Measurements from ENCODE around the gene ACVR1B. TPM values are rescaled to one million over a fixed set of nuclear protein-coding genes. Genes with fewer than 3 reads are reported as not detected.

ACVR1B gene
- total RNA-seq, 1 experiment from 2014 or later = 112 TPM

- CTCF ChIA-PET = interaction anchor here (0.6 to 4.4 kb wide), 47 partner anchors 10 to 303 kb away, joined by 3 to 102 read pairs (median 6); partner anchors contain the start of genes ACVR1B, ATG101, NR4A1 and TAMALIN
- BruUV-seq (replicated peaks) = no TSS peak
- 0 out of 2 replicates have a peak, but pooled peaks cover 12% of the 10 kb centered on the region for H3K4me1 ChIP-seq
- Mint-ChIP-seq H3K4me1 (ENCODE audit: low read depth, unreplicated experiment) (peaks cover 23% of the 10 kb centered on the region), H3K36me3 (ENCODE audit: insufficient read depth, unreplicated experiment) (peaks cover 19% of the 10 kb centered on the region), H3K27ac (ENCODE audit: unreplicated experiment) (peak overlapping the region; percentile 50), H3K27me3 (ENCODE audit: insufficient read depth, unreplicated experiment) (no peaks in the 10 kb centered on the region), H3K4me3 (ENCODE audit: unreplicated experiment) (peak overlapping the region; percentile 90), H3K9me3 (ENCODE audit: unreplicated experiment) (no peaks in the 10 kb centered on the region)
- TF ChIP-seq CTCF (IDR thresholded peaks at IDR 0.05; ENCODE audit: insufficient read depth in 1 of 2, low read depth in 1 of 2, low read length in 1 of 2, severe bottlenecking in 1 of 2, unreplicated experiment in 1 of 2) = no peak
- POLR2A ChIA-PET = interaction anchor here (0.7 to 1.7 kb wide), 4 partner anchors 12 to 134 kb away, joined by 3 to 26 read pairs (median 3); partner anchors contain the start of gene NR4A1
- no peaks in the 10 kb centered on the region for H3K36me3 ChIP-seq (ENCODE audit: control insufficient read depth, insufficient read depth, low read length)
- H3K9me3 ChIP-seq = no peaks in the 10 kb centered on the region
- intact Hi-C loops (cut with micrococcal nuclease; ENCODE audit: unreplicated experiment) = loop anchor here (1.0 kb wide), 6 partner anchors 8 to 97 kb away; partner anchors contain the start of genes ATG101 and NR4A1
- DNase-seq = no peak
- no peaks in the 10 kb centered on the region for H3K27me3 ChIP-seq (replicated peaks; ENCODE audit: control insufficient read depth, insufficient read depth, low read length)
- no peak overlapping the region for H3K4me3 ChIP-seq (ENCODE audit: low read depth, low read length)
These were observed 73.3 kb downstream of the ACVR1B start for GRCh38 chr12:52024845-52025230.

- Mint-ChIP-seq H3K4me3 (ENCODE audit: unreplicated experiment) (peak overlapping the region; percentile 76), H3K9me3 (ENCODE audit: unreplicated experiment) (no peaks in the 10 kb centered on the region), H3K27ac (ENCODE audit: unreplicated experiment) (no peak overlapping the region), H3K36me3 (ENCODE audit: insufficient read depth, unreplicated experiment) (peaks cover 12% of the 10 kb centered on the region), H3K4me1 (ENCODE audit: low read depth, unreplicated experiment) (peaks cover 13% of the 10 kb centered on the region), H3K27me3 (ENCODE audit: insufficient read depth, unreplicated experiment) (no peaks in the 10 kb centered on the region)
- Histone ChIP-seq H3K4me3 (ENCODE audit: low read depth, low read length) (no peak overlapping the region), H3K27me3 (replicated peaks; ENCODE audit: control insufficient read depth, insufficient read depth, low read length) (no peaks in the 10 kb centered on the region), H3K4me1 (0 out of 2 replicates have a peak, but pooled peaks cover 9% of the 10 kb centered on the region), H3K9me3 (no peaks in the 10 kb centered on the region), H3K36me3 (ENCODE audit: control insufficient read depth, insufficient read depth, low read length) (no peaks in the 10 kb centered on the region)
- ChIA-PET POLR2A (interaction anchor here (0.9 to 1.7 kb wide), 3 partner anchors 25 to 61 kb away, joined by 3 to 26 read pairs (median 8); partner anchors contain the start of genes ATG101 and NR4A1), CTCF (interaction anchor here (0.9 to 4.4 kb wide), 26 partner anchors 10 to 140 kb away, joined by 3 to 102 read pairs (median 16); partner anchors contain the start of genes ACVR1B, ATG101, NR4A1 and TAMALIN)
- intact Hi-C loops (cut with micrococcal nuclease; ENCODE audit: unreplicated experiment) = no loop called here
- DNase-seq = no peak
- TSS peak; percentile 33 for BruUV-seq (replicated peaks)
- no peak for TF ChIP-seq CTCF (IDR thresholded peaks at IDR 0.05; ENCODE audit: insufficient read depth in 1 of 2, low read depth in 1 of 2, low read length in 1 of 2, severe bottlenecking in 1 of 2, unreplicated experiment in 1 of 2)
These were observed 74.8 kb downstream of the ACVR1B start for GRCh38 chr12:52026263-52026662.

GRCh38 chr12:52027085-52027843 is 75.8 kb downstream of the ACVR1B start:
- H3K4me3 ChIP-seq (ENCODE audit: low read depth, low read length) = no peak overlapping the region
- no peaks in the 10 kb centered on the region for H3K27me3 Mint-ChIP-seq (ENCODE audit: insufficient read depth, unreplicated experiment)
- H3K9me3 ChIP-seq = no peaks in the 10 kb centered on the region
- no peak overlapping the region for H3K27ac Mint-ChIP-seq (ENCODE audit: unreplicated experiment)
- H3K4me1 ChIP-seq = peaks cover 11% of the 10 kb centered on the region; the same call in 1 of the 2 replicates
- ChIA-PET CTCF (interaction anchor here (0.6 to 2.4 kb wide), 4 partner anchors 13 to 78 kb away, joined by 3 to 56 read pairs (median 4); partner anchors contain the start of gene NR4A1), POLR2A (interaction anchor here (0.5 kb wide), 1 partner anchor 53 kb away, joined by 4 read pairs; no protein-coding TSS in a partner anchor)
- no peak overlapping the region for H3K4me3 Mint-ChIP-seq (ENCODE audit: unreplicated experiment)
- peaks cover 19% of the 10 kb centered on the region for H3K4me1 Mint-ChIP-seq (ENCODE audit: low read depth, unreplicated experiment)
- no peaks in the 10 kb centered on the region for H3K27me3 ChIP-seq (replicated peaks; ENCODE audit: control insufficient read depth, insufficient read depth, low read length)
- no peaks in the 10 kb centered on the region for H3K36me3 ChIP-seq (ENCODE audit: control insufficient read depth, insufficient read depth, low read length)
- no peak for TF ChIP-seq CTCF (IDR thresholded peaks at IDR 0.05; ENCODE audit: insufficient read depth in 1 of 2, low read depth in 1 of 2, low read length in 1 of 2, severe bottlenecking in 1 of 2, unreplicated experiment in 1 of 2)
- BruUV-seq (replicated peaks) = no TSS peak
- H3K36me3 Mint-ChIP-seq (ENCODE audit: insufficient read depth, unreplicated experiment) = peaks cover 7% of the 10 kb centered on the region
- intact Hi-C loops (cut with micrococcal nuclease; ENCODE audit: unreplicated experiment) = no loop called here
- no peaks in the 10 kb centered on the region for H3K9me3 Mint-ChIP-seq (ENCODE audit: unreplicated experiment)
- DNase-seq = no peak

All from Caco-2 (cell line).